Prostate gland (tissue), 2 donors: Measurements from ENCODE around the gene RPL3. TPM values are rescaled to one million over a fixed set of nuclear protein-coding genes. Genes with fewer than 3 reads are reported as not detected.

ENCODE experiments used
- DNase-seq: peaks from one replicate; pipeline ENCODE4 v3.0.0-alpha.2; 2019; ENCODE audit warnings: low spot score
- H3K27ac ChIP-seq, 2 donors: fragments of 200-600 bp; sonication (generic); 2 replicates each; pipeline ENCODE4 v1.5.1; 2017 to 2019
- H3K27me3 ChIP-seq: fragments of 200-600 bp; sonication (generic); replicated peaks from 2 replicates; pipeline ENCODE4 v1.5.1; 2019; ENCODE audit not compliant: insufficient read depth
- H3K36me3 ChIP-seq, 2 donors: fragments of 200-600 bp; sonication (generic); 1 replicate in 1 of 2; 2 replicates in 1 of 2; pipeline versions ENCODE4 v1.5.1 to v1.8.1; 2017 to 2019
- H3K4me1 ChIP-seq: fragments of 200-600 bp; sonication (generic); replicated peaks from 2 replicates; pipeline ENCODE4 v1.5.1; 2019
- H3K4me3 ChIP-seq, 2 donors: fragments of 200-600 bp; sonication (generic); 2 replicates each; pipeline ENCODE4 v1.5.1; 2017 to 2019
- H3K9me3 ChIP-seq: fragments of 200-600 bp; sonication (generic); 2 replicates; pipeline ENCODE4 v1.5.1; 2017
- CTCF ChIP-seq, 4 experiments: fragments of 200-600 bp in 2 of 4; fragments of 450-650 bp in 2 of 4; sonication (generic) in 2 of 4; IDR thresholded peaks; 1 replicate in 3 of 4; 2 replicates in 1 of 4; pipeline ENCODE4 v1.5.1; 2016 to 2019; ENCODE audit warnings: antibody characterized with exemption in 4 of 4, mild to moderate bottlenecking in 2 of 4, moderate library complexity in 2 of 4
- POLR2A ChIP-seq: fragments of 450-650 bp; IDR thresholded peaks from one replicate; pipeline ENCODE4 v1.6.1; 2016; ENCODE audit warnings: antibody characterized with exemption, mild to moderate bottlenecking
- POLR2AphosphoS5 ChIP-seq: sonication (generic); formaldehyde crosslinking; IDR thresholded peaks from one replicate; pipeline ENCODE4 v1.6.1; 2017; ENCODE audit warnings: antibody characterized with exemption
- WGBS: methylation state at CpG from one replicate; pipeline ENCODE4 v1.1.5; 2018; 5-methylcytosine and 5-hydroxymethylcytosine counted together
- intact Hi-C: fragments of 100-400 bp; cut with DNase I; formaldehyde crosslinking; loops from one replicate; pipeline ENCODE4 v1.14.2; 2022
- total RNA-seq, 2 donors: library from RNA; depleted of rRNA; stranded (reverse); fragments of >200 nt; gene quantifications; one replicate each; pipeline ENCODE4 v1.1.0, GENCODE V29; 2016

RPL3 gene
- total RNA-seq, 2 donors from 2014 or later: 2,375 to 2,654 TPM

GRCh38 chr22:39318507-39319283, 728 bp downstream of the RPL3 start:
- Histone ChIP-seq H3K36me3 (peaks cover 21 to 24% of the 10 kb centered on the region in 2 donors), H3K27me3 (no peaks in the 10 kb centered on the region), H3K27ac (peak overlapping the region; percentile 95 to 96), H3K4me1 (peaks cover 26% of the 10 kb centered on the region), H3K4me3 (peak overlapping the region; percentile 55 to 61), H3K9me3 (no peaks in the 10 kb centered on the region)
- no peak for TF ChIP-seq CTCF (IDR thresholded peaks at IDR 0.05)
- TF ChIP-seq POLR2AphosphoS5: no peak
- no peak for TF ChIP-seq POLR2A
- intact Hi-C loops: loop anchor here (5.0 to 10.0 kb wide), 4 partner anchors 166 to 564 kb away; partner anchors contain the start of genes APOBEC3C, CBX6, CBX7 and SUN2
- no peak for DNase-seq
- 2% methylated on average over 26 of the region's 26 CpGs for WGBS

GRCh38 chr22:39317775-39318506, 1.5 kb downstream of the RPL3 start:
- Histone ChIP-seq H3K27ac (peak overlapping the region; percentile 95 to 96), H3K27me3 (no peaks in the 10 kb centered on the region), H3K9me3 (no peaks in the 10 kb centered on the region), H3K4me3 (peak overlapping the region; percentile 55 to 61), H3K4me1 (peaks cover 26% of the 10 kb centered on the region), H3K36me3 (peaks cover 27 to 30% of the 10 kb centered on the region in 2 donors)
- TF ChIP-seq POLR2AphosphoS5 (no peak), CTCF (IDR thresholded peaks at IDR 0.05) (no peak), POLR2A (no peak)
- intact Hi-C loops: loop anchor here (2.0 to 10.0 kb wide), 5 partner anchors 166 to 563 kb away; partner anchors contain the start of genes APOBEC3C, CBX6, CBX7 and SUN2
- no peak for DNase-seq
- WGBS: 7% methylated on average over 9 of the region's 9 CpGs

- 47% methylated on average over 9 of the region's 9 CpGs for WGBS
- H3K36me3 ChIP-seq: peaks cover 34 to 35% of the 10 kb centered on the region in 2 donors
- H3K9me3 ChIP-seq: no peaks in the 10 kb centered on the region
- peak overlapping the region in 1 of 2 donors; percentile 61 for H3K4me3 ChIP-seq
- no peaks in the 10 kb centered on the region for H3K27me3 ChIP-seq
- H3K27ac ChIP-seq: peak overlapping the region; percentile 95 to 96
- peaks cover 26% of the 10 kb centered on the region for H3K4me1 ChIP-seq
- intact Hi-C loops: loop anchor here (2.0 to 10.0 kb wide), 5 partner anchors 165 to 562 kb away; partner anchors contain the start of genes APOBEC3C, CBX6, CBX7 and SUN2
- no peak for TF ChIP-seq POLR2A
- TF ChIP-seq POLR2AphosphoS5: no peak
- TF ChIP-seq CTCF (IDR thresholded peaks at IDR 0.05): no peak
- no peak for DNase-seq
These were observed 2.2 kb downstream of the RPL3 start for GRCh38 chr22:39317084-39317774.

- DNase-seq: peak; percentile 84
- no peaks in the 10 kb centered on the region for H3K27me3 ChIP-seq
- H3K4me3 ChIP-seq: peak overlapping the region in 1 of 2 donors; percentile 61
- WGBS: 41% methylated on average over 17 of the region's 17 CpGs
- H3K36me3 ChIP-seq: peaks cover 34 to 42% of the 10 kb centered on the region in 2 donors
- H3K27ac ChIP-seq: peak overlapping the region in 1 of 2 donors; percentile 96
- TF ChIP-seq POLR2A (no peak), POLR2AphosphoS5 (peak; percentile 89), CTCF (IDR thresholded peaks at IDR 0.05) (peak; percentile 68 to 91 (median 90))
- H3K9me3 ChIP-seq: no peaks in the 10 kb centered on the region
- H3K4me1 ChIP-seq: peaks cover 26% of the 10 kb centered on the region
- intact Hi-C loops: loop anchor here (1.0 to 10.0 kb wide), 6 partner anchors 144 to 562 kb away; partner anchors contain the start of genes APOBEC3C, CBX6, CBX7 and SUN2
These were observed 2.9 kb downstream of the RPL3 start for GRCh38 chr22:39316440-39317083.
